ENCODE measurements around the gene L2HGDH.
"Not testable (repeated sequence)": the region's sequence is repeated elsewhere in the genome, so short reads cannot be mapped to it uniquely, and the experiment has no call there.

Gene L2HGDH

GRCh38 chr14:50311972-50312733, at the start of gene L2HGDH, which contains the start of gene DMAC2L:
TSS of gene L2HGDH (minus strand) at chr14:50312229. CDS start at chr14:50312150, 79 bp downstream.
TSS of gene DMAC2L (plus strand) at chr14:50312324. CDS start at chr14:50321488, 9,164 bp downstream.
- DNase-seq (ENCODE audit: low read depth, low spot score) = no peak

GRCh38 chr14:50360851-50361250, 48.8 kb upstream of the L2HGDH start:
- DNase-seq (ENCODE audit: low read depth, low spot score) = no peak

- no peak for DNase-seq (ENCODE audit: low read depth, low spot score)
Observed at GRCh38 chr14:50360093-50360492, 48.1 kb upstream of the L2HGDH start.

- no peak for DNase-seq (ENCODE audit: low read depth, low spot score)
Observed at GRCh38 chr14:50359631-50360030, 47.6 kb upstream of the L2HGDH start.

GRCh38 chr14:50357753-50358395, 45.8 kb upstream of the L2HGDH start:
- DNase-seq (ENCODE audit: low read depth, low spot score) = no peak

- no peak for DNase-seq (ENCODE audit: low read depth, low spot score)
Observed at GRCh38 chr14:50357124-50357523, 45.1 kb upstream of the L2HGDH start.

GRCh38 chr14:50356283-50356682, 44.3 kb upstream of the L2HGDH start:
- not testable (repeated sequence) for DNase-seq (ENCODE audit: low read depth, low spot score)

- DNase-seq (ENCODE audit: low read depth, low spot score) = no peak
Observed at GRCh38 chr14:50355692-50356091, 43.7 kb upstream of the L2HGDH start.

- DNase-seq (ENCODE audit: low read depth, low spot score) = no peak
Observed at GRCh38 chr14:50354527-50354926, 42.5 kb upstream of the L2HGDH start.

- DNase-seq (ENCODE audit: low read depth, low spot score) = no peak
Observed at GRCh38 chr14:50353126-50353525, 41.1 kb upstream of the L2HGDH start.

- no peak for DNase-seq (ENCODE audit: low read depth, low spot score)
Observed at GRCh38 chr14:50352584-50352983, 40.6 kb upstream of the L2HGDH start.

GRCh38 chr14:50350975-50351374, 38.9 kb upstream of the L2HGDH start:
- no peak for DNase-seq (ENCODE audit: low read depth, low spot score)

- DNase-seq (ENCODE audit: low read depth, low spot score) = no peak
Observed at GRCh38 chr14:50348933-50349332, 36.9 kb upstream of the L2HGDH start.

- no peak for DNase-seq (ENCODE audit: low read depth, low spot score)
Observed at GRCh38 chr14:50347521-50347920, 35.5 kb upstream of the L2HGDH start.

- DNase-seq (ENCODE audit: low read depth, low spot score) = no peak
Observed at GRCh38 chr14:50345846-50346422, 33.9 kb upstream of the L2HGDH start.

GRCh38 chr14:50344876-50345563, 33.0 kb upstream of the L2HGDH start:
- DNase-seq (ENCODE audit: low read depth, low spot score) = no peak

GRCh38 chr14:50344116-50344775, 32.2 kb upstream of the L2HGDH start:
- no peak for DNase-seq (ENCODE audit: low read depth, low spot score)

- no peak for DNase-seq (ENCODE audit: low read depth, low spot score)
Observed at GRCh38 chr14:50343434-50343833, 31.4 kb upstream of the L2HGDH start.

- DNase-seq (ENCODE audit: low read depth, low spot score) = no peak
Observed at GRCh38 chr14:50342221-50343078, 30.4 kb upstream of the L2HGDH start.

- DNase-seq (ENCODE audit: low read depth, low spot score) = no peak
Observed at GRCh38 chr14:50340963-50341362, 28.9 kb upstream of the L2HGDH start.

GRCh38 chr14:50340045-50340444, 28.0 kb upstream of the L2HGDH start:
- DNase-seq (ENCODE audit: low read depth, low spot score) = no peak

All from iPS DF 19.7 (cell line).